HL-60/S4 treated with phorbol 12-myristate 13-acetate at 8.2 ng/mL for 4 days and 3 days (cell line): ENCODE results near the gene JAK1.

Experiments
- in situ Hi-C: fragments of 300-500 bp; cut with MboI; formaldehyde crosslinking; loops from 2 replicates; pipeline ENCODE4 v1.15.0; 2022; ENCODE audit warnings: low sequenced_read_pairs

The JAK1 gene

GRCh38 chr1:64873576-64873975 lies 92.8 kb downstream of the JAK1 start:
- in situ Hi-C loops = loop anchor here (25.0 kb wide), 1 partner anchor 339 kb away; no protein-coding TSS in a partner anchor

- in situ Hi-C loops = loop anchor here (25.0 kb wide), 1 partner anchor 340 kb away; no protein-coding TSS in a partner anchor
Observed at GRCh38 chr1:64872067-64872466, 94.3 kb downstream of the JAK1 start.

- in situ Hi-C loops = loop anchor here (25.0 kb wide), 1 partner anchor 341 kb away; no protein-coding TSS in a partner anchor
Observed at GRCh38 chr1:64871256-64871655, 95.1 kb downstream of the JAK1 start.

GRCh38 chr1:64867266-64867665 lies 99.1 kb downstream of the JAK1 start:
- in situ Hi-C loops = loop anchor here (25.0 kb wide), 1 partner anchor 345 kb away; no protein-coding TSS in a partner anchor

- in situ Hi-C loops = loop anchor here (25.0 kb wide), 1 partner anchor 346 kb away; no protein-coding TSS in a partner anchor
Observed at GRCh38 chr1:64866689-64867088, 99.7 kb downstream of the JAK1 start.

GRCh38 chr1:64865105-64865757 lies 101.1 kb downstream of the JAK1 start:
- in situ Hi-C loops = loop anchor here (25.0 kb wide), 1 partner anchor 347 kb away; no protein-coding TSS in a partner anchor

GRCh38 chr1:64864018-64864940 lies 102.1 kb downstream of the JAK1 start:
- in situ Hi-C loops = loop anchor here (25.0 kb wide), 1 partner anchor 348 kb away; no protein-coding TSS in a partner anchor

GRCh38 chr1:64861611-64862010 lies 104.7 kb downstream of the JAK1 start:
- in situ Hi-C loops = loop anchor here (25.0 kb wide), 1 partner anchor 351 kb away; no protein-coding TSS in a partner anchor

- in situ Hi-C loops = loop anchor here (25.0 kb wide), 1 partner anchor 355 kb away; no protein-coding TSS in a partner anchor
Observed at GRCh38 chr1:64857347-64857746, 109.0 kb downstream of the JAK1 start.

- in situ Hi-C loops = loop anchor here (25.0 kb wide), 1 partner anchor 356 kb away; no protein-coding TSS in a partner anchor
Observed at GRCh38 chr1:64856553-64856952, 109.8 kb downstream of the JAK1 start.

GRCh38 chr1:64855557-64855956 lies 110.8 kb downstream of the JAK1 start:
- in situ Hi-C loops = loop anchor here (25.0 kb wide), 1 partner anchor 357 kb away; no protein-coding TSS in a partner anchor

GRCh38 chr1:64854674-64855073 lies 111.7 kb downstream of the JAK1 start:
- in situ Hi-C loops = loop anchor here (25.0 kb wide), 1 partner anchor 358 kb away; no protein-coding TSS in a partner anchor

GRCh38 chr1:64851664-64852063 lies 114.7 kb downstream of the JAK1 start:
- in situ Hi-C loops = loop anchor here (25.0 kb wide), 1 partner anchor 361 kb away; no protein-coding TSS in a partner anchor

GRCh38 chr1:64850846-64851245 lies 115.5 kb downstream of the JAK1 start:
- in situ Hi-C loops = loop anchor here (25.0 kb wide), 1 partner anchor 361 kb away; no protein-coding TSS in a partner anchor

- in situ Hi-C loops = loop anchor here (25.0 kb wide), 2 partner anchors 362 to 588 kb away; no protein-coding TSS in a partner anchor
Observed at GRCh38 chr1:64849942-64850341, 116.4 kb downstream of the JAK1 start.

GRCh38 chr1:64848803-64849202 lies 117.5 kb downstream of the JAK1 start:
- in situ Hi-C loops = loop anchor here (25.0 kb wide), 1 partner anchor 587 kb away; no protein-coding TSS in a partner anchor

- in situ Hi-C loops = loop anchor here (25.0 kb wide), 1 partner anchor 586 kb away; no protein-coding TSS in a partner anchor
Observed at GRCh38 chr1:64848136-64848535, 118.2 kb downstream of the JAK1 start.

- in situ Hi-C loops = loop anchor here (25.0 kb wide), 1 partner anchor 585 kb away; no protein-coding TSS in a partner anchor
Observed at GRCh38 chr1:64847666-64848065, 118.7 kb downstream of the JAK1 start.

GRCh38 chr1:64846573-64847430 lies 119.5 kb downstream of the JAK1 start:
- in situ Hi-C loops = loop anchor here (25.0 kb wide), 1 partner anchor 585 kb away; no protein-coding TSS in a partner anchor
